HL-60 (cell line): ENCODE results near the gene SLCO4A1.

Experiments used
- SPI1 ChIP-seq: IDR thresholded peaks from 2 replicates; pipeline ENCODE4 v1.6.1; 2012; ENCODE audit warnings: low read depth, mild to moderate bottlenecking, borderline replicate concordance
- TF ChIP-seq, protein P1 (sequence below): IDR thresholded peaks from one replicate; pipeline ENCODE4 v1.5.1; 2011; ENCODE audit warnings: low read length, control low read depth, inconsistent platforms; ENCODE audit not compliant: insufficient read depth

DNA sequence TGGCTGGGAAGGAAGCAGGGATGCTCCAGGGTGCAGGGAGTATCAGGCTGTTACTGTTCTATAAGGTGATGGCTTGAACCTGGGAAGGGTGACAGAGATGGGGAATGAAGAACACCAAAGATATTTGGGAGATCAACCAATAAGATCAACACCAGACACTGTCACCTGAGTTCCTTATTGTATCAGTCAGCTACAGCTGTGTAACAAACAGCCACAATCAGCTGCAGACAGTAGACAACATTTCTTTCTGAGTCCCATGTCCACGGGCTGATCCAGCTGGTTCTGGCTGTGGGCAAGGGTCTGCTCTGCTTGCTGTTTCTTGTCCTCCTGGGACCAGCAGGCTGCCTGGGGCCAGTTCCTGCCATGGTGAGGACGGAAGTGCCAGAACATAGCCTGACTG, 31.3 kb upstream of the SLCO4A1 start:
- TF ChIP-seq, protein P1, sequence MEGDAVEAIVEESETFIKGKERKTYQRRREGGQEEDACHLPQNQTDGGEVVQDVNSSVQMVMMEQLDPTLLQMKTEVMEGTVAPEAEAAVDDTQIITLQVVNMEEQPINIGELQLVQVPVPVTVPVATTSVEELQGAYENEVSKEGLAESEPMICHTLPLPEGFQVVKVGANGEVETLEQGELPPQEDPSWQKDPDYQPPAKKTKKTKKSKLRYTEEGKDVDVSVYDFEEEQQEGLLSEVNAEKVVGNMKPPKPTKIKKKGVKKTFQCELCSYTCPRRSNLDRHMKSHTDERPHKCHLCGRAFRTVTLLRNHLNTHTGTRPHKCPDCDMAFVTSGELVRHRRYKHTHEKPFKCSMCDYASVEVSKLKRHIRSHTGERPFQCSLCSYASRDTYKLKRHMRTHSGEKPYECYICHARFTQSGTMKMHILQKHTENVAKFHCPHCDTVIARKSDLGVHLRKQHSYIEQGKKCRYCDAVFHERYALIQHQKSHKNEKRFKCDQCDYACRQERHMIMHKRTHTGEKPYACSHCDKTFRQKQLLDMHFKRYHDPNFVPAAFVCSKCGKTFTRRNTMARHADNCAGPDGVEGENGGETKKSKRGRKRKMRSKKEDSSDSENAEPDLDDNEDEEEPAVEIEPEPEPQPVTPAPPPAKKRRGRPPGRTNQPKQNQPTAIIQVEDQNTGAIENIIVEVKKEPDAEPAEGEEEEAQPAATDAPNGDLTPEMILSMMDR, result no peak
- no peak for TF ChIP-seq SPI1
